Activated T-cell treated with anti-CD3 and anti-CD28 coated beads for 4 hours (primary cell): Measurements from ENCODE around the gene CPED1.
"Not testable (repeated sequence)": the region's sequence is repeated elsewhere in the genome, so short reads cannot be mapped to it uniquely, and the experiment has no call there.

Experiments used
- DNase-seq: peaks from one replicate; pipeline ENCODE4 v3.0.0-alpha.2; 2020

The CPED1 gene

DNA sequence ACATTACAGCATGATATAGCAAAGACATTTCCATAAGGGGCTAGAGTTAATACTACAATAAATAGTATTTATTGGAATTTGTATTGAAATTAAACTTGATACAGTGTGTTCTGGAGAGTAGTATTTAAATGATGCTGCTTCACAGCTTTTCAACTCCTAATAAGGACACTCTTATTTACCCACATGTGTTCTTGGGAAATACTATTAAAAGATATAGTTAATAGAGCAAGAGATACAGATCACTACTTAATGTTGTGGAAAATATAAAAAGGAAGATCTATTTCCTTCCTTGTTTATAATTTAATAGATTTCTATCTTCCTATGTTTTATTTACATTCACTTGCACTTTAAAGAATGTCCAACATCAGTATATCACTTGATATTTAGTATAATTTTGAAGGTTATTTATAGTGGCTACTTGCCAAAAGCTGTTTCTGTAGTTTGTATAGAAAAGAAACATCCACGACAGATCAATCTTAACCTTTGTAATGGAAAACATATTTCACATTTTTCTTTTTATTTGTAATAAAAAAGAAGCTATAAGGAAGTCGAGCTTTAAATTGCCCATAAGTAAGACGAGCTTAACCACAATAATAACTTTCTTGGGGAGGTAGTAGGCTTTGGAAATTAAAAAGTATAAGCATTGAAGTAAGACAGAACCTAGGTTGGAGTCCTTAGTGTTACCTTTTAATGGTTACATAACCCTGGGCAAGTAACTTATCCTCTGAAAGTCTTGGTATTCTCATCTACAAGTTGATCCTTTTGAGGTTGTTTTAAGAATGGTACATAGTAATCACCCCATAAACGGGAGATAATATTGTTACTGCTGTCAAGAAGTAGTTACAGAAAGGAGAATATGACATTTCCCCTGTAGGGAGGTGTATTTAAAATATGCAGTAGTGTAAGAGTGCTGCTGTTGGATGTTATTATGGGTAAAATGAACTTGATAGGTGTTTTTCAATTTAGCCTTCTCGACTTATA, 32.8 kb downstream of the CPED1 start:
- no peak for DNase-seq

- no peak for DNase-seq
These were observed 34.7 kb downstream of the CPED1 start for GRCh38 chr7:121023194-121023593.

DNA sequence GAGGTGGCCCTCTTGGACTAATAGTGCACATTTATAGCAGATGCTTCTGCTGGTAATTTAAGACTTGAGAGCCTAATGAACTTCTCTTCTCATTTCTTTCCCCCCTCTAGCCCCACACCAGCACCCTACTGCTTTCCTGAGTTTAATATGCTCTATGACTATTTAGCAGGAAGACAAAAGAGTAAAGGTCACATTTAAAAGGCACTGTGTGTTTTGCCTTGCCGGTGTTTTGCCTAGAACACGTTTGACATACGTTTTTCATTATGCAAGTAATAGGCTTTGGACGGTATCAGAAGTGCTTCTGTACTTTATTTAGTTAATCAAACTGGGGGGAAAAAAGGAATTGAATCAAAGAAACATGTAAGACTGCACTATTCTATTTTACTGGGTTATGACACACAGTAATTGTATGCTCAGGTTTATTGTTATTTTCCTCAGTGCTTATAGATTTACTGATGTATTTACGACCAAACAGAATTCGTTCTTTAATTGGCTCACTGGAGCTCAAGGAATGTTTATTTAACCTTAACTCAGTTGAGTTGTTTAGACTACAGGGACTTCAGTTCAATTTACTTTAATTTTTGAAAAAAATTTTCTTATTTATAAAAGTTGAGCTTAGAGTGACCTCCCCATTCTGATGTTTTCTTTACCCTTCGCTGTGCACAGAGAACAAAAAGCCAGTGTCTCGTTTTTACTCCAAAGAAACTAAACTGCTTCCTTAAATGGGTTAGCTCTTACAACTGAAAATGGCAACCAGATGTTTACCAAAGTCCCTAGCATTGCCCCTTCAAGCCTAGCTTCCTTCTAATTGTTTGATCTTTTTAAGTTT, 35.4 kb downstream of the CPED1 start:
- no peak for DNase-seq

DNA sequence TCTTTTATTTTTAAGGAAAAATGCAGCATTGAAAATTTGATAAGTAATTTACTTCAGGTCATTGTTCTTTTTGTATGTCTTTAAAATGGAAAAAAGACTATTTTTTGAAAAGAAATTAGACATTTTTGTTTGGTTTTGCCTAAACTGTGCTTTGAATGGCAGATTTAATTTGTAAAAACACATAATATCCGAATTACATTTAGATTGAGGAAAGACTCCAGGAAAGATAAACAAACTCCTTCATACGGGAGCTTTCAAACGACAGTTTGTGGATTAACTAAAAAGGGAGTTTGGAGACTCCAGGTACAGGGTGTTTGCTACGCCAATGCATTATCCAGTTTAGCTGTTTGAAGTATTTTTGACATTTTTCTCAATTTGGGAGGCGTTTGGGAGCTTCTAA, 36.1 kb downstream of the CPED1 start:
- no peak for DNase-seq

DNA sequence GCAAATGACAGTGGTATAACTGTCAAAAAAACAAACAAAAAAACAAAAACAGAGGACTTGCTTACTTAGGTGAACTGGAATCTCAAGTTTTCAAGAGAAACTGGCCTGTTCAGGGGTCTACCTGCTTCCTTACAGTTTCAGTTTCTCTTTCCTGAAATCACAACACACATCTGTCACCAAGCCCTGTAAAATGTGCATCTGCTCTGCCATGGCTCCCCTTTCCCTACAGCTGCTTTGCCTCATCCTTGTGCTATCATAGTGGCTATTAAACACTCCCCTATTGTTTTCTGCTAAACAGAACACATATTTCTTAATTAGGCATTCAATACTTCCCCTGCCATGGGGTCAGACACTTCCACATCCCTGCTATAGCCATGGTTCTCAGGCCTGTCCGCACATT, 37.6 kb downstream of the CPED1 start:
- DNase-seq, result no peak

GRCh38 chr7:121026577-121027111, 38.1 kb downstream of the CPED1 start:
- DNase-seq, result no peak

DNA sequence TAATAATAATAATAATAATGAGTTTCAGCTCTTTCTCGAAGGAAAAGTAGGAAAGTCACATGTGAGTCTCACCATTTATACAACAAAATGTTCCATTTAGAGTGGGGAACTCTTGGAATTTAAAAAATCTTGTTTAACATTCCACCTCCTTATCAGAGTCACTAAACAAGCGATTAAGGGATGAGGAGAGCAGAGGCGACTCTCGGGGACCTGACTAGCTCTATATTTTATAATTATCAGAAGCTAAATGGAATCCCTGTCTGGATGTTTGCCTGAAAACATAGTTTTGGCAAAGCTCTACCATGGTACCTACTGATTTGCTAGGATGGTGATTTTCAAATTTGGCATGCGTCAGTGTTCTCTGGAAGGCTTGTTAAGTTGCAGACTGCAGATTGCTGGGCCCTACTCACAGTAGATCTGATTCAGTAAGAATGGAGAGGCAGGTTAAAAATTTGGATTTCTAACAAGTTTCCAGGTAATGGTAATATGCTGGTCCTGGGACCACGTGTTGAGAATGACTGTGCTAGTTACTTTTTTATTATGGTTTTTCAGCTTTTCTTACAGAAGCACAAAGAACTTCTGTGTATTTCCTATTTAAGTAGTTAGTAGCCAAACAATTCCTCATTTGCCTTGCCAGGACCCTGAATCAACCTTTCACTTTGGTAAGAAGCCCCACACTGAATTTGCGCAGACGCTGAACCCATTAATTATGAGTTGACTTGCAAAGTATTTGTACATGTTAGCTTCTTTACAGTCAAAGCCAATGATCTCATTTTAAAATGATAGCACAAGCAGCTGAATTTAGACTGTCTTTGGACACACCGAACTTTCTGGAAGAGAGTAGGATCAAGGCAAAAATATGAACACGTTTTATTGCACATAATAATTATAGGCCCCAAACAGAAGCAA, 39.5 kb downstream of the CPED1 start:
- no peak for DNase-seq

- DNase-seq, result no peak
These were observed 40.8 kb downstream of the CPED1 start for GRCh38 chr7:121029302-121029701.

DNA sequence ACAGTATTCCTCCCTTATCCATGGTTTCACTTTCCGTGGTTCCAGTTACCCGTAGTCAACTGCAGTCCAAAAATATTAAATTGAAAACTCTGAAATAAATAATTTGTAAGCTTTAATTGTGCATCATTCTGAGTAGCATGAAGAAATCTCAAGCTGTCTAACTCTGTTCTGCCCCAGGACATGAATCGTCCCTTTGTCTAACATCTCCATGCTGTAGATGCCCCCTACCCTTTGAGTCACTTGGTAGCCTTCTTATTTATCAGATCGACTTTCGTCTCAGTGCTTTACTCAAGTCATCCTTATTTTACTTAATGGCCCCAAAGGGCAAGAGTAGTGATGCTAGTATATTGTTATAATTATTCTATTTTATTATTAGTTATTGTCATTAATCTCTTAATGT, 41.8 kb downstream of the CPED1 start:
- no peak for DNase-seq

- DNase-seq, result no peak
These were observed 44.3 kb downstream of the CPED1 start for GRCh38 chr7:121032645-121033460.

- no peak for DNase-seq
These were observed 46.4 kb downstream of the CPED1 start for GRCh38 chr7:121034929-121035328.

DNA sequence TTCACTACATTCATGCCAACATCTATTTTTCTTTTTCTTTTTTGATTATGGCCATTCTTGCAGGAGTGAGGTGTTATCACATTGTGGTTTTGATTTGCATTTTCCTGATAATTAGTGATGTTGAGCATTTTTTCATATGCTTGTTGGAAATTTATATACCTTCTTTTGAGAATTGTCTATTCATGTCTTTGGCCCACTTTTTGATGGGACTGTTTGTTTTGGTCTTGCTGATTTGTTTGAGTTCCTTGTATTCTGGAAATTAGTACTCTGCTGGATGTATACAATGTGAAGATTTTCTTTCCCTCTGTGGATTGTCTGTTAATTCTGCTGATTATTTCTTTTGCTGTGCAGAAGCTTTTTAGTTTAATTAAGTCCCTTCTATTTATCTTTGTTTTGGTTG, 48.3 kb downstream of the CPED1 start:
- not testable (repeated sequence) for DNase-seq

GRCh38 chr7:121037329-121037728, 48.8 kb downstream of the CPED1 start:
- DNase-seq, result not testable (repeated sequence)

DNA sequence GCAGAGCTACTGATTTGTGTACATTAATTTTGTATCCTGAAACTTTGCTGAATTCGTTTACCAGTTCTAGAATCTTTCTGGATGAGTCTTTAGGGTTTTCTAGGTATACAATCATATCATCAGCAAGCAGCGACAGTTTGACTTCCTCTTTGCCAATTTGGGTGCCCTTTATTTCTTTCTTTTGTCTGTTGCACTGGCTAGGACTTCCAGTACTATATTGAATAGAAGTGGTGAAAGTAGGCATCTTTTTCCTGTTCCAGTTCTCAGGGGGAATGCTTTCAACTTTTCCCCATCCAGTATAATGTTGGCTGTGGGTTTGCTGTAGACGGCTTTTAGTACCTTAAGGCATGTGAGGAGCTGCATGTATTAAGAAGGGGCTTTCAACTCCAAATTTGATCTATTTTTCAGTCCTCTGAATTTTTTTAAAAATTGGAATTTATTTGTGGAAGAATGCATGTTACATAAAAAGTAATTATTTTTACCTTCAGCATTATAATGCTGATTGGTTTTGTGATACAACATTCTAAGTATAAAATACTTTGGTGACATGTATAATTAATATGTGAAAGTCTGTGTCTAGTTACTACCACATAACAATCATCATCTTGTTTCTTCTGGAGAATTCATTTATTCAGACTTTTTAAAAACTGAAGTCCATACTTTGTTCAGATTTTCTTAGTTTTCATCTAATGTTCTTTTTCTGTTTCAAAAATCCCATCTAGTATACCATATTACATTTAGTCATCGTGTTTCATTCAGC, 49.6 kb downstream of the CPED1 start:
- DNase-seq, result no peak

DNA sequence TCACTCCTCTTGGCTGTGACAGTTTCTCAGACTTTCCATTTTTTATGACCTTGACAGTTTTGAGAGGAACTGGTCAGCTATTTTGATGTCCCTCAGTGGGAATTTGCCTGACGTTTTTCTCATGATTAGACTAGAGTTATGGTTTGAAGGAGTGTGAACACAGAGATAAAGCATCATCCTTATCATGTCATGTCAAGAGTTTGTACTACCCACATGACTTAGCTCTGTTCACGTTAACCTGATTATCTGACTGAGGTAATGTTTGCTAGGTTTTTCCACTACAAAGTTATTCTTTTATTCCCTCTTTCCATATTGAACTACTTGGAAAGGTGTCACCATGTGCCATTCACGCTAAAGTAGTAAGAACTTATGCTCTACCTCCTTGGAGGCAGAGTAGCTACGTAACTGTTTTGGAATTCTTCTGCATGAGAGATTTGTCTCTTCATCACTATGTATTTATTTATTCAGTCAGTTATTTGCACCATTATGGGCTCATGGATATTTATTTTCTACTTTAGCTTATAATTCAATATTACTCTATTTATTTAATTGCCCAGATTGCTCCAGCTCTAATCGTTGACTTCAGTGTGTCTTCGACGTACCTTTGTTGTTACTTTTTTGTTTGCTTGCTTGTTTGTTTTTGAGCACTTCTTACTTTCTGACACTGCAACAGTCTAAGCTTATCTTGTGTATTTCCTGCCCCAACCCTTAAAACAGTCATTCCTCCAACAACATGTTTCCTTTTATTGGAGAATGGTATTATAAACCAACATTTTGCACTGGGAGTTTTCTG, 50.4 kb downstream of the CPED1 start:
- no peak for DNase-seq

DNA sequence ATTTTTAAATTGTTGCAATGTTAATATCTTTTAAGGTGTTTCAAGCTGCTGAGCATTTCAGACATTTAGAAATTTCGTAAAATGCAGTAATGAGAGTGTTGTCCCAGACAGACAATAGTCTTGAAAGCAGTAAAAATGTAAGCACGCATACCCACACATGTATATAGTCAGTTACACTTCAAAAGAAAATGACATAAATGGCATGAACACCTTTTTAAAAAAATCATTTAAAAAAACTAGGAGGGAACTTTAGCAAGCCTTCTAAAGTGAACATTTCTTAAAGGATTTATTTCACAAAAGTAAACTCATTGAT, 51.0 kb downstream of the CPED1 start:
- no peak for DNase-seq

DNA sequence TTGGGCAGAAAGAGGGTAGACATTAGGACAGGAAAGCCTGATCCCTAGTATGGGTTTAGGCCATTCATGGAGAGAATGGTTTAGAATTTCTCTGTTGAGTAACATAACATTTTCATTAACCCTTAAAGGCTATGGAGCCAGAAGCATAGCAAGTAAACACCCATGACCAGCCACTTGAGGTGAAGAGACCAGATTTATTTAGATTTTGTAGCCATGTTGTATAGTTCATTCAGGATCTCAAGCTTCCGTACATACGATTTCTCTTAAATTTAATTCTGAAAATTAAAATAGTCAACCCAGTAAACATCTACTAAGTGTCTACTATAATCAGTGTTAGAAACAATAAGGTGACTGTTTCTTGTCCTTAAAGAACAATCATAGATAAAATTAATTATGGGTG, 51.5 kb downstream of the CPED1 start:
- no peak for DNase-seq

GRCh38 chr7:121041516-121042148, 53.1 kb downstream of the CPED1 start:
- DNase-seq, result no peak

GRCh38 chr7:121042195-121042594, 53.7 kb downstream of the CPED1 start:
- no peak for DNase-seq

GRCh38 chr7:121042899-121043298, 54.4 kb downstream of the CPED1 start:
- DNase-seq, result no peak
